ENCODE results near the gene LILRB5.
"Not testable (repeated sequence)": the region's sequence is repeated elsewhere in the genome, so short reads cannot be mapped to it uniquely, and the experiment has no call there.

GRCh38 chr19:54214734-54215133, 42.3 kb downstream of the LILRB5 start:
- TF ChIP-seq POLR2A, EP300, CTCF (IDR thresholded peaks at IDR 0.05): not testable (repeated sequence)
